SK-N-SH (cell line): ENCODE data around the gene KCNK15. TPM values are rescaled to one million over a fixed set of nuclear protein-coding genes. Genes with fewer than 3 reads are reported as not detected.

Source experiments
- CTCF ChIA-PET: fragments of 300-600, 350-600 bp; formaldehyde crosslinking; extraction: SDS; loops from one replicate; lab custom pipeline; 2021; lab: Yijun Ruan, JAX
- POLR2A ChIA-PET: fragments of 350-600 bp; sonication (Branson Sonifier 250); formaldehyde crosslinking; extraction: SDS; loops from one replicate; lab custom pipeline; 2020; ENCODE audit warnings: antibody characterized with exemption, inconsistent platforms; lab: Yijun Ruan, JAX
- DNase-seq: peaks from one replicate; pipeline ENCODE4 v3.0.0; 2012
- H2AFZ ChIP-seq: fragments of 200-600 bp; sonication (generic); 2 replicates; pipeline ENCODE4 v1.8.1; 2016; ENCODE audit warnings: antibody characterized with exemption, mild to moderate bottlenecking, low read depth
- H3F3A ChIP-seq: fragments of 200-600 bp; sonication (generic); replicated peaks from 2 replicates; pipeline ENCODE3; 2016; ENCODE audit warnings: antibody characterized with exemption, mild to moderate bottlenecking; ENCODE audit not compliant: insufficient read depth
- H3K27ac ChIP-seq, 2 experiments: fragments of 200-500 bp in 1 of 2; fragments of 200-600 bp in 1 of 2; sonication (Bioruptor generic) in 1 of 2; sonication (generic), shearing (Covaris generic) in 1 of 2; 2 replicates each; pipeline versions ENCODE4 v1.5.1 to v1.6.1; 2014 to 2016; ENCODE audit warnings: low read depth in 2 of 2, inconsistent platforms in 1 of 2, low read length in 1 of 2, mild to moderate bottlenecking in 1 of 2, mixed read lengths in 1 of 2
- H3K27me3 ChIP-seq: fragments of 200-600 bp; sonication (generic), shearing (Covaris generic); 2 replicates; pipeline ENCODE4 v1.6.1; 2016; ENCODE audit warnings: mixed run types; ENCODE audit not compliant: insufficient read depth
- H3K36me3 ChIP-seq, 2 experiments: fragments of 200-500 bp in 1 of 2; fragments of 200-600 bp in 1 of 2; sonication (Bioruptor generic) in 1 of 2; sonication (generic) in 1 of 2; replicated peaks in 1 of 2; 2 replicates each; pipeline versions ENCODE3 to v1.5.1; 2014 to 2016; ENCODE audit warnings: low read length in 1 of 2, mild to moderate bottlenecking in 1 of 2; ENCODE audit not compliant: insufficient read depth in 2 of 2, control insufficient read depth in 1 of 2
- H3K4me1 ChIP-seq, 2 experiments: fragments of 200-500 bp in 1 of 2; fragments of 200-600 bp in 1 of 2; sonication (Bioruptor generic) in 1 of 2; sonication (generic), shearing (Covaris generic) in 1 of 2; 2 replicates each; pipeline versions ENCODE4 v1.5.1 to v1.6.1; 2014 to 2016; ENCODE audit warnings: low read depth in 1 of 2, low read length in 1 of 2, mixed run types in 1 of 2; ENCODE audit not compliant: insufficient read depth in 2 of 2, control insufficient read depth in 1 of 2
- H3K4me2 ChIP-seq: fragments of 200-600 bp; sonication (generic), shearing (Covaris generic); 2 replicates; pipeline ENCODE4 v1.6.1; 2017; ENCODE audit warnings: mixed run types
- H3K4me3 ChIP-seq, 2 experiments: fragments of 200-500 bp in 1 of 2; fragments of 200-600 bp in 1 of 2; sonication (Bioruptor generic) in 1 of 2; sonication (generic), shearing (Covaris generic) in 1 of 2; 2 replicates each; pipeline versions ENCODE4 v1.5.1 to v1.8.1; 2014 to 2016; ENCODE audit warnings: low read depth in 2 of 2, inconsistent platforms in 1 of 2, low read length in 1 of 2, mild to moderate bottlenecking in 1 of 2, mixed read lengths in 1 of 2, moderate library complexity in 1 of 2
- H3K79me2 ChIP-seq: fragments of 200-600 bp; sonication (generic); 2 replicates; pipeline ENCODE4 v1.8.1; 2017; ENCODE audit warnings: mild to moderate bottlenecking; ENCODE audit not compliant: insufficient read depth
- H3K9ac ChIP-seq: fragments of 200-600 bp; sonication (generic); 2 replicates; pipeline ENCODE4 v1.6.1; 2017; ENCODE audit warnings: mixed run types
- H3K9me2 ChIP-seq: fragments of 200-600 bp; sonication (generic); 2 replicates; pipeline ENCODE4 v1.6.1; 2017; ENCODE audit warnings: mixed run types
- H3K9me3 ChIP-seq: fragments of 200-600 bp; sonication (generic); 2 replicates; pipeline ENCODE4 v1.6.1; 2017; ENCODE audit warnings: mixed run types, mild to moderate bottlenecking, moderate library complexity
- H4K20me1 ChIP-seq: fragments of 200-600 bp; sonication (generic); 2 replicates; pipeline ENCODE4 v1.6.1; 2017; ENCODE audit warnings: mild to moderate bottlenecking, mixed run types; ENCODE audit not compliant: insufficient read depth
- FOSL2 ChIP-seq: IDR thresholded peaks from 2 replicates; pipeline ENCODE4 v1.4.0; 2012; ENCODE audit warnings: low read depth, mild to moderate bottlenecking, moderate library complexity, borderline replicate concordance
- GATA2 ChIP-seq: sonication (generic); formaldehyde crosslinking; IDR thresholded peaks from 2 replicates; pipeline ENCODE4 v1.5.0; 2020; ENCODE audit warnings: mild to moderate bottlenecking, missing genetic modification reagents
- MXI1 ChIP-seq: IDR thresholded peaks from 2 replicates; pipeline ENCODE4 v1.6.1; 2012; ENCODE audit warnings: mild to moderate bottlenecking, low read depth, low read length, improper control_type of control experiment
- NFIC ChIP-seq: IDR thresholded peaks from 2 replicates; pipeline ENCODE4 v1.4.0; 2012; ENCODE audit warnings: borderline replicate concordance
- RCOR1 ChIP-seq: fragments of 150-350 bp; IDR thresholded peaks from 2 replicates; pipeline ENCODE4 v1.6.1; 2017; ENCODE audit warnings: antibody characterized with exemption, low read length
- SMC3 ChIP-seq: IDR thresholded peaks from 2 replicates; pipeline ENCODE4 v1.6.1; 2012; ENCODE audit warnings: low read depth, low read length, improper control_type of control experiment
- TCF12 ChIP-seq: IDR thresholded peaks from 2 replicates; pipeline ENCODE4 v1.4.0; 2012
- TEAD4 ChIP-seq: IDR thresholded peaks from 2 replicates; pipeline ENCODE4 v1.4.0; 2012; ENCODE audit warnings: mild to moderate bottlenecking, borderline replicate concordance; ENCODE audit not compliant: insufficient read depth
- YY1 ChIP-seq: IDR thresholded peaks from 2 replicates; pipeline ENCODE4 v1.4.0; 2012; ENCODE audit warnings: low read depth, mild to moderate bottlenecking
- WGBS: methylation state at CpG from one replicate; pipeline ENCODE4 v1.1.6; 2017; ENCODE audit warnings: low lambda C conversion rate; 5-methylcytosine and 5-hydroxymethylcytosine counted together
- polyA plus RNA-seq, 3 experiments: library from polyadenylated mRNA; depleted of rRNA; stranded (reverse); fragments of >200 nt; gene quantifications; 2 replicates each; pipeline ENCODE4 v1.2.3, GENCODE V29; 2012
- TF ChIP-seq, protein P1 (sequence below): fragments of 150-350 bp; IDR thresholded peaks from 2 replicates; pipeline ENCODE4 v1.6.1; 2017; ENCODE audit warnings: antibody characterized with exemption, low read length, low read depth, borderline replicate concordance
- TF ChIP-seq, protein P2 (sequence below): IDR thresholded peaks from 2 replicates; pipeline ENCODE4 v1.6.1; 2012; ENCODE audit warnings: mild to moderate bottlenecking, low read depth, low read length, moderate library complexity
- TF ChIP-seq, protein P3 (sequence below): fragments of 200-600 bp; sonication (generic); IDR thresholded peaks from 2 replicates; pipeline ENCODE4 v1.6.1; 2017; ENCODE audit warnings: antibody characterized with exemption, mild to moderate bottlenecking, moderate library complexity
- TF ChIP-seq, protein P4 (sequence below): IDR thresholded peaks from 2 replicates; pipeline ENCODE4 v1.4.0; 2012; ENCODE audit warnings: low read depth, borderline replicate concordance

Gene KCNK15
- polyA plus RNA-seq, 1 of the 3 experiments (the other 2 are of a cell fraction): 0.02 TPM

DNA sequence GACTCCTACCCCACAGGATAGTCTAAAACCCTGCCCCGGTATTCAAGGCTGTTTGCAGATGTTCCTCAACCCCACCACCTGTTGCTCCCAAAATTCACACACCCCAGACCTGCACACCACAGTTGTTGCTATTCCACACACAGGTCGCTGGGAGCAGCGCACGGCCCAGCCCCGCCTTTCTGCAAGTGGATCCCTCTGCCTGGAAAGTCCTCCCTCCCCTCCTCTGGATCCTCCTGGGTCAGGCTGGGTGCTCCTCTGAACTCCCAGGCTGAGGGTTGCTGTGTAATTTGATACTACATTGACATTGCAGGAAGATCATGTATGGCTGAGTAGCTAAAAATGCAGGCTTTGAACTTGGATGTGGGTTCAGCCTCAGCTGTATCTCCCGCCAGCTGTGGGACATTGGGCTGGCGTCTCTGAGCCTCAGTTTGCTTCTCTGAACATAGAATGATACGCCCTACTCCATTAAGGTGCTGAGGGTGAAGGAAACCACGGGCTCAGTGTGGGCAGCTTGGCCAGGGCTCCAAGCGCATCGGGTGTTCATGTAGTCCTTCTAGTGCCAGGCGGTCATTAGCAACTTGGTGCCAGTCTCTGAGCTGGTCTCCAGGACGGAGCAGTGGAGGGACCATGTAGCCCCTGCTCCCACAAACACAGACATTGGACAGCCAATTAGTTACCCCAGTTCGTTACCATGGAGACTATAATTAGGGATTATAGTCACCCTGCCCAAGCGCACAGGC is 44.4 kb upstream of the KCNK15 start:
- Histone ChIP-seq H3K27ac (no peak overlapping the region), H3K79me2 (no peaks in the 10 kb centered on the region), H3F3A (no peaks in the 10 kb centered on the region), H3K9ac (no peak overlapping the region), H3K4me1 (peaks cover 5 to 10% of the 10 kb centered on the region in 2 experiments; a peak in 2 of 4 replicates), H3K27me3 (no peaks in the 10 kb centered on the region), H4K20me1 (no peaks in the 10 kb centered on the region), H3K4me3 (no peak overlapping the region), H3K9me3 (no peaks in the 10 kb centered on the region), H2AFZ (no peak overlapping the region), H3K4me2 (no peak overlapping the region), H3K36me3 (no peaks in the 10 kb centered on the region), H3K9me2 (no peaks in the 10 kb centered on the region)
- 84% methylated on average over 12 of the region's 15 CpGs for WGBS
- POLR2A ChIA-PET: no interaction called here
- TF ChIP-seq, protein P1, sequence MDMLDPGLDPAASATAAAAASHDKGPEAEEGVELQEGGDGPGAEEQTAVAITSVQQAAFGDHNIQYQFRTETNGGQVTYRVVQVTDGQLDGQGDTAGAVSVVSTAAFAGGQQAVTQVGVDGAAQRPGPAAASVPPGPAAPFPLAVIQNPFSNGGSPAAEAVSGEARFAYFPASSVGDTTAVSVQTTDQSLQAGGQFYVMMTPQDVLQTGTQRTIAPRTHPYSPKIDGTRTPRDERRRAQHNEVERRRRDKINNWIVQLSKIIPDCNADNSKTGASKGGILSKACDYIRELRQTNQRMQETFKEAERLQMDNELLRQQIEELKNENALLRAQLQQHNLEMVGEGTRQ: no peak
- TF ChIP-seq FOSL2 (no peak), NFIC (no peak), MXI1 (no peak), SMC3 (no peak), YY1 (no peak), TEAD4 (no peak), RCOR1 (no peak), GATA2 (CRISPR knock-in tag) (no peak), TCF12 (no peak)
- TF ChIP-seq, protein P2, sequence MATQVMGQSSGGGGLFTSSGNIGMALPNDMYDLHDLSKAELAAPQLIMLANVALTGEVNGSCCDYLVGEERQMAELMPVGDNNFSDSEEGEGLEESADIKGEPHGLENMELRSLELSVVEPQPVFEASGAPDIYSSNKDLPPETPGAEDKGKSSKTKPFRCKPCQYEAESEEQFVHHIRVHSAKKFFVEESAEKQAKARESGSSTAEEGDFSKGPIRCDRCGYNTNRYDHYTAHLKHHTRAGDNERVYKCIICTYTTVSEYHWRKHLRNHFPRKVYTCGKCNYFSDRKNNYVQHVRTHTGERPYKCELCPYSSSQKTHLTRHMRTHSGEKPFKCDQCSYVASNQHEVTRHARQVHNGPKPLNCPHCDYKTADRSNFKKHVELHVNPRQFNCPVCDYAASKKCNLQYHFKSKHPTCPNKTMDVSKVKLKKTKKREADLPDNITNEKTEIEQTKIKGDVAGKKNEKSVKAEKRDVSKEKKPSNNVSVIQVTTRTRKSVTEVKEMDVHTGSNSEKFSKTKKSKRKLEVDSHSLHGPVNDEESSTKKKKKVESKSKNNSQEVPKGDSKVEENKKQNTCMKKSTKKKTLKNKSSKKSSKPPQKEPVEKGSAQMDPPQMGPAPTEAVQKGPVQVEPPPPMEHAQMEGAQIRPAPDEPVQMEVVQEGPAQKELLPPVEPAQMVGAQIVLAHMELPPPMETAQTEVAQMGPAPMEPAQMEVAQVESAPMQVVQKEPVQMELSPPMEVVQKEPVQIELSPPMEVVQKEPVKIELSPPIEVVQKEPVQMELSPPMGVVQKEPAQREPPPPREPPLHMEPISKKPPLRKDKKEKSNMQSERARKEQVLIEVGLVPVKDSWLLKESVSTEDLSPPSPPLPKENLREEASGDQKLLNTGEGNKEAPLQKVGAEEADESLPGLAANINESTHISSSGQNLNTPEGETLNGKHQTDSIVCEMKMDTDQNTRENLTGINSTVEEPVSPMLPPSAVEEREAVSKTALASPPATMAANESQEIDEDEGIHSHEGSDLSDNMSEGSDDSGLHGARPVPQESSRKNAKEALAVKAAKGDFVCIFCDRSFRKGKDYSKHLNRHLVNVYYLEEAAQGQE: no peak
- TF ChIP-seq, protein P3, sequence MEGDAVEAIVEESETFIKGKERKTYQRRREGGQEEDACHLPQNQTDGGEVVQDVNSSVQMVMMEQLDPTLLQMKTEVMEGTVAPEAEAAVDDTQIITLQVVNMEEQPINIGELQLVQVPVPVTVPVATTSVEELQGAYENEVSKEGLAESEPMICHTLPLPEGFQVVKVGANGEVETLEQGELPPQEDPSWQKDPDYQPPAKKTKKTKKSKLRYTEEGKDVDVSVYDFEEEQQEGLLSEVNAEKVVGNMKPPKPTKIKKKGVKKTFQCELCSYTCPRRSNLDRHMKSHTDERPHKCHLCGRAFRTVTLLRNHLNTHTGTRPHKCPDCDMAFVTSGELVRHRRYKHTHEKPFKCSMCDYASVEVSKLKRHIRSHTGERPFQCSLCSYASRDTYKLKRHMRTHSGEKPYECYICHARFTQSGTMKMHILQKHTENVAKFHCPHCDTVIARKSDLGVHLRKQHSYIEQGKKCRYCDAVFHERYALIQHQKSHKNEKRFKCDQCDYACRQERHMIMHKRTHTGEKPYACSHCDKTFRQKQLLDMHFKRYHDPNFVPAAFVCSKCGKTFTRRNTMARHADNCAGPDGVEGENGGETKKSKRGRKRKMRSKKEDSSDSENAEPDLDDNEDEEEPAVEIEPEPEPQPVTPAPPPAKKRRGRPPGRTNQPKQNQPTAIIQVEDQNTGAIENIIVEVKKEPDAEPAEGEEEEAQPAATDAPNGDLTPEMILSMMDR: no peak
- TF ChIP-seq, protein P4, sequence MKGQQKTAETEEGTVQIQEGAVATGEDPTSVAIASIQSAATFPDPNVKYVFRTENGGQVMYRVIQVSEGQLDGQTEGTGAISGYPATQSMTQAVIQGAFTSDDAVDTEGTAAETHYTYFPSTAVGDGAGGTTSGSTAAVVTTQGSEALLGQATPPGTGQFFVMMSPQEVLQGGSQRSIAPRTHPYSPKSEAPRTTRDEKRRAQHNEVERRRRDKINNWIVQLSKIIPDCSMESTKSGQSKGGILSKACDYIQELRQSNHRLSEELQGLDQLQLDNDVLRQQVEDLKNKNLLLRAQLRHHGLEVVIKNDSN: no peak
- CTCF ChIA-PET: interaction anchor here (1.1 to 7.0 kb wide), 4 partner anchors 18 to 166 kb away, joined by 3 to 61 read pairs (median 4); no protein-coding TSS in a partner anchor
- no peak for DNase-seq
